HG03159 (cell line): ENCODE data around the gene RASAL2.
"Not testable (repeated sequence)": the region's sequence is repeated elsewhere in the genome, so short reads cannot be mapped to it uniquely, and the experiment has no call there.

Experiments
- ATAC-seq: cut with Tn5 transposase; IDR thresholded peaks from one replicate; pipeline ENCODE4 v1.9.1; 2021; ENCODE audit warnings: mild to moderate bottlenecking, moderate library complexity; ENCODE audit not compliant: unreplicated experiment

The RASAL2 gene

GRCh38 chr1:178330848-178331497 is 237.1 kb downstream of the RASAL2 start:
- ATAC-seq = no peak

GRCh38 chr1:178335426-178335825 is 241.5 kb downstream of the RASAL2 start:
- ATAC-seq = no peak

- ATAC-seq = no peak
These were observed 243.3 kb downstream of the RASAL2 start for GRCh38 chr1:178337091-178337706.

GRCh38 chr1:178339834-178340233 is 245.9 kb downstream of the RASAL2 start:
- ATAC-seq = no peak

GRCh38 chr1:178341261-178341956 is 247.5 kb downstream of the RASAL2 start:
- no peak for ATAC-seq

- ATAC-seq = no peak
These were observed 248.8 kb downstream of the RASAL2 start for GRCh38 chr1:178342745-178343144.

- peak; percentile 70 for ATAC-seq
These were observed 250.7 kb downstream of the RASAL2 start for GRCh38 chr1:178344513-178345091.

GRCh38 chr1:178345238-178345637 is 251.3 kb downstream of the RASAL2 start:
- ATAC-seq = no peak

- no peak for ATAC-seq
These were observed 251.9 kb downstream of the RASAL2 start for GRCh38 chr1:178345807-178346206.

- no peak for ATAC-seq
These were observed 255.9 kb downstream of the RASAL2 start for GRCh38 chr1:178349801-178350200.

GRCh38 chr1:178351911-178352310 is 258.0 kb downstream of the RASAL2 start:
- not testable (repeated sequence) for ATAC-seq

- no peak for ATAC-seq
These were observed 259.0 kb downstream of the RASAL2 start for GRCh38 chr1:178352790-178353416.

- no peak for ATAC-seq
These were observed 259.6 kb downstream of the RASAL2 start for GRCh38 chr1:178353524-178353923.

- no peak for ATAC-seq
These were observed 260.9 kb downstream of the RASAL2 start for GRCh38 chr1:178354816-178355215.

GRCh38 chr1:178356299-178356698 is 262.4 kb downstream of the RASAL2 start:
- ATAC-seq = no peak

- no peak for ATAC-seq
These were observed 264.6 kb downstream of the RASAL2 start for GRCh38 chr1:178358456-178358855.

GRCh38 chr1:178360421-178360820 is 266.5 kb downstream of the RASAL2 start:
- ATAC-seq = no peak

GRCh38 chr1:178361847-178362246 is 267.9 kb downstream of the RASAL2 start:
- no peak for ATAC-seq

- ATAC-seq = no peak
These were observed 268.8 kb downstream of the RASAL2 start for GRCh38 chr1:178362747-178363146.

- ATAC-seq = no peak
These were observed 270.9 kb downstream of the RASAL2 start for GRCh38 chr1:178364782-178365181.

GRCh38 chr1:178367151-178367550 is 273.2 kb downstream of the RASAL2 start:
- no peak for ATAC-seq
